ENCODE results near the gene WFDC8. TPM values are rescaled to one million over a fixed set of nuclear protein-coding genes. Genes with fewer than 3 reads are reported as not detected.
A peak's percentile ranks its signal among the peaks of the same experiment; 100 is the strongest.

Gene WFDC8
- polyA plus RNA-seq, 1 of the 3 experiments (the other 2 are of a cell fraction): not detected

DNA sequence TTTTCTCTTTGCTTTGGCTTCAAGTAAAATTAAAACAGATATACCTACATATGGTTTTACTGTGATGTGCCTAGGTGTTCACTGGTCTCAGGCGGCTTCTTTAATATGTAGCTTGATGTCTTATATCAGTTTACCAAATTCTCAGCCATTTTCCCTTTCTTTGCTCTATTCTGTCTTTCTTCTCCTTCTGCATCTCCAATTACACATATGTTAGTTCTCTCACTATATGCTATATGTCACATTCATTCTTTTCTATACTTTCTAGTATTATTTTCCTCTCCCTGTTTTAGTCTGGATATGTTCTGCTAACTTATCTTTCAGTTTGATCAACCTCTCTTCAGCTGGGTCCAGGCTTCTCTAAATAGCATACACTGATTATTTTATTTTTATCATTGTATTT lies 14.4 kb upstream of the WFDC8 start (continued):
- TF ChIP-seq, protein P1, sequence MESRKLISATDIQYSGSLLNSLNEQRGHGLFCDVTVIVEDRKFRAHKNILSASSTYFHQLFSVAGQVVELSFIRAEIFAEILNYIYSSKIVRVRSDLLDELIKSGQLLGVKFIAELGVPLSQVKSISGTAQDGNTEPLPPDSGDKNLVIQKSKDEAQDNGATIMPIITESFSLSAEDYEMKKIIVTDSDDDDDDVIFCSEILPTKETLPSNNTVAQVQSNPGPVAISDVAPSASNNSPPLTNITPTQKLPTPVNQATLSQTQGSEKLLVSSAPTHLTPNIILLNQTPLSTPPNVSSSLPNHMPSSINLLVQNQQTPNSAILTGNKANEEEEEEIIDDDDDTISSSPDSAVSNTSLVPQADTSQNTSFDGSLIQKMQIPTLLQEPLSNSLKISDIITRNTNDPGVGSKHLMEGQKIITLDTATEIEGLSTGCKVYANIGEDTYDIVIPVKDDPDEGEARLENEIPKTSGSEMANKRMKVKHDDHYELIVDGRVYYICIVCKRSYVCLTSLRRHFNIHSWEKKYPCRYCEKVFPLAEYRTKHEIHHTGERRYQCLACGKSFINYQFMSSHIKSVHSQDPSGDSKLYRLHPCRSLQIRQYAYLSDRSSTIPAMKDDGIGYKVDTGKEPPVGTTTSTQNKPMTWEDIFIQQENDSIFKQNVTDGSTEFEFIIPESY (IDR thresholded peaks at IDR 0.05; ENCODE audit: borderline replicate concordance, low read depth): no peak
- no peak for TF ChIP-seq TAF1 (IDR thresholded peaks at IDR 0.05; ENCODE audit: borderline replicate concordance, low read depth, low read length)
- TF ChIP-seq EP300 (IDR thresholded peaks at IDR 0.05; ENCODE audit: borderline replicate concordance in 1 of 2, low read depth in 1 of 2, low read length in 1 of 2): no peak
- TF ChIP-seq RAD21 (IDR thresholded peaks at IDR 0.05; ENCODE audit: low read length): no peak
- TF ChIP-seq RFX5 (IDR thresholded peaks at IDR 0.05; ENCODE audit: low read length): no peak
- no peak for TF ChIP-seq SMC3 (IDR thresholded peaks at IDR 0.05; ENCODE audit: low read depth, low read length)
- no peak for TF ChIP-seq NFIC (IDR thresholded peaks at IDR 0.05; ENCODE audit: borderline replicate concordance)

DNA sequence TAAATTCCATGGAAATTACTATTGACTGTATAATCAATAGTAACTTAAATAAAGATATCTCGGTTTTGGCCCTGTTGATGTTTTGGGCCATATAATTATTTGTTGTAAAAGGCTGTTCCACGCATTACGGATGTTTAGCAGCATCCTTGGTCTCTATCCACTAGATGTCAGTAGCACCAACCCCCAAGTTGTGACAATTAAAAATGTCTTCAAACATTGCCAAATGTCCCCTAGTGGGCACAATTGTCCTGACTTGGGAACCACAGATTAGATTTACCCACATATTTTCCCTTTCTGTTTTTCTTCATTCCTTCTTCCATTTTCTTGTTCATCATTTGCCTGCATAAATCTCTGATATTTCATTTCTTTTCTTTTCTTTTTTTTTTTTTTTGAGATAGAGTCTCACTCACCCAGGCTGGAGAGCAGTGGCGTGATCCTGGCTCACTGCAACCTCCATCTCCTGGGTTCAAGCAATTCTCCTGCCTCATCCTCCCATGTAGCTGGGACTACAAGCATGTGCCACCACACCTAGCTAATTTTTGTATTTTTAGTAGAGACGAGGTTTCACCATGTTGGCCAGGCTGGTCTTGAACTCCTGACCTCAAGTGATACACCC lies 13.6 kb upstream of the WFDC8 start:
- Histone ChIP-seq H4K20me1 (ENCODE audit: insufficient read depth) (no peaks in the 10 kb centered on the region), H3K79me2 (ENCODE audit: insufficient read depth) (no peaks in the 10 kb centered on the region), H3K9me2 (no peaks in the 10 kb centered on the region), H3K9me3 (no peaks in the 10 kb centered on the region), H3K4me2 (no peak overlapping the region), H3K4me3 (ENCODE audit: low read depth in 2 of 2, low read length in 1 of 2) (no peak overlapping the region; a peak in 1 of 4 replicates), H3K4me1 (ENCODE audit: control insufficient read depth in 1 of 2, insufficient read depth in 2 of 2, low read depth in 1 of 2, low read length in 1 of 2) (no peaks in the 10 kb centered on the region), H2AFZ (ENCODE audit: low read depth) (no peak overlapping the region), H3K36me3 (replicated peaks in 1 of 2; ENCODE audit: control insufficient read depth in 1 of 2, insufficient read depth in 2 of 2, low read length in 1 of 2) (no peaks in the 10 kb centered on the region), H3K9ac (no peak overlapping the region), H3F3A (replicated peaks; ENCODE audit: insufficient read depth) (no peaks in the 10 kb centered on the region), H3K27ac (ENCODE audit: low read depth in 2 of 2, low read length in 1 of 2) (no peak overlapping the region), H3K27me3 (ENCODE audit: insufficient read depth) (peaks cover 10% of the 10 kb centered on the region; the same call in 1 of the 2 replicates)
- DNase-seq: peak; percentile 33
- WGBS (ENCODE audit: low lambda C conversion rate): 2% methylated on average over 5 of the region's 5 CpGs
- POLR2A ChIA-PET: no interaction called here
- no peak for TF ChIP-seq RXRA (IDR thresholded peaks at IDR 0.05; ENCODE audit: borderline replicate concordance, low read depth)
- TF ChIP-seq ELF1 (IDR thresholded peaks at IDR 0.05): no peak
- no peak for TF ChIP-seq TCF12 (IDR thresholded peaks at IDR 0.05)
- TF ChIP-seq, protein P2, sequence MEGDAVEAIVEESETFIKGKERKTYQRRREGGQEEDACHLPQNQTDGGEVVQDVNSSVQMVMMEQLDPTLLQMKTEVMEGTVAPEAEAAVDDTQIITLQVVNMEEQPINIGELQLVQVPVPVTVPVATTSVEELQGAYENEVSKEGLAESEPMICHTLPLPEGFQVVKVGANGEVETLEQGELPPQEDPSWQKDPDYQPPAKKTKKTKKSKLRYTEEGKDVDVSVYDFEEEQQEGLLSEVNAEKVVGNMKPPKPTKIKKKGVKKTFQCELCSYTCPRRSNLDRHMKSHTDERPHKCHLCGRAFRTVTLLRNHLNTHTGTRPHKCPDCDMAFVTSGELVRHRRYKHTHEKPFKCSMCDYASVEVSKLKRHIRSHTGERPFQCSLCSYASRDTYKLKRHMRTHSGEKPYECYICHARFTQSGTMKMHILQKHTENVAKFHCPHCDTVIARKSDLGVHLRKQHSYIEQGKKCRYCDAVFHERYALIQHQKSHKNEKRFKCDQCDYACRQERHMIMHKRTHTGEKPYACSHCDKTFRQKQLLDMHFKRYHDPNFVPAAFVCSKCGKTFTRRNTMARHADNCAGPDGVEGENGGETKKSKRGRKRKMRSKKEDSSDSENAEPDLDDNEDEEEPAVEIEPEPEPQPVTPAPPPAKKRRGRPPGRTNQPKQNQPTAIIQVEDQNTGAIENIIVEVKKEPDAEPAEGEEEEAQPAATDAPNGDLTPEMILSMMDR (IDR thresholded peaks at IDR 0.05): peak; percentile 75
- no peak for TF ChIP-seq FOXJ3 (CRISPR knock-in tag; IDR thresholded peaks at IDR 0.05)
- no peak for TF ChIP-seq EP300 (IDR thresholded peaks at IDR 0.05; ENCODE audit: borderline replicate concordance in 1 of 2, low read depth in 1 of 2, low read length in 1 of 2)
- TF ChIP-seq SMC3 (IDR thresholded peaks at IDR 0.05; ENCODE audit: low read depth, low read length): peak; percentile 47
- no peak for TF ChIP-seq FOXM1 (IDR thresholded peaks at IDR 0.05; ENCODE audit: low read depth)
- no peak for TF ChIP-seq TAF1 (IDR thresholded peaks at IDR 0.05; ENCODE audit: borderline replicate concordance, low read depth, low read length)
- TF ChIP-seq RAD21 (IDR thresholded peaks at IDR 0.05; ENCODE audit: low read length): peak; percentile 60
- CTCF ChIA-PET: interaction anchor here (1.0 to 3.6 kb wide), 4 partner anchors 36 to 338 kb away, joined by 3 to 14 read pairs (median 6); no protein-coding TSS in a partner anchor

Data from SK-N-SH (cell line).